Transverse colon (tissue), 4 donors: ENCODE results near the gene DTNBP1. TPM values are rescaled to one million over a fixed set of nuclear protein-coding genes. Genes with fewer than 3 reads are reported as not detected.

Source experiments
- DNase-seq: peaks from one replicate; pipeline ENCODE4 v3.0.0-alpha.2; 2019
- H3K27ac ChIP-seq, 4 donors: fragments of 200-600 bp; sonication (generic); 2 replicates each; pipeline ENCODE4 v1.5.1; 2016 to 2018; ENCODE audit warnings: inconsistent platforms in 4 of 4
- H3K27me3 ChIP-seq: fragments of 200-600 bp; sonication (generic); 2 replicates; pipeline ENCODE4 v1.5.1; 2017; ENCODE audit warnings: inconsistent platforms
- H3K36me3 ChIP-seq, 4 donors: fragments of 200-600 bp; sonication (generic); 2 replicates each; pipeline ENCODE4 v1.5.1; 2017 to 2019; ENCODE audit warnings: inconsistent platforms in 4 of 4
- H3K4me1 ChIP-seq, 4 donors: fragments of 200-600 bp; sonication (generic); 2 replicates each; pipeline ENCODE4 v1.5.1; 2017 to 2020; ENCODE audit warnings: inconsistent platforms in 4 of 4
- H3K4me3 ChIP-seq, 4 donors: fragments of 200-600 bp; sonication (generic); 1 replicate in 1 of 4; 2 replicates in 3 of 4; pipeline versions ENCODE4 v1.5.1 to v1.6.1; 2017 to 2019; ENCODE audit warnings: inconsistent platforms in 4 of 4
- H3K9me3 ChIP-seq, 2 donors: fragments of 200-600 bp; sonication (generic); 2 replicates each; pipeline ENCODE4 v1.5.1; 2017 to 2019; ENCODE audit warnings: inconsistent platforms in 2 of 2
- CTCF ChIP-seq, 5 experiments: fragments of 200-600 bp in 3 of 5; fragments of 450-650 bp in 2 of 5; sonication (generic) in 3 of 5; IDR thresholded peaks; 1 replicate in 2 of 5; 2 replicates in 3 of 5; pipeline ENCODE4 v1.5.1; 2016 to 2017; ENCODE audit warnings: antibody characterized with exemption in 5 of 5, inconsistent platforms in 3 of 5, mild to moderate bottlenecking in 2 of 5, moderate library complexity in 1 of 5
- EP300 ChIP-seq: sonication (generic); formaldehyde crosslinking; IDR thresholded peaks from one replicate; pipeline ENCODE4 v1.6.1; 2017; ENCODE audit warnings: antibody characterized with exemption, low read depth
- POLR2A ChIP-seq: fragments of 450-650 bp; IDR thresholded peaks from one replicate; pipeline ENCODE4 v1.6.1; 2016; ENCODE audit warnings: antibody characterized with exemption, mild to moderate bottlenecking, moderate library complexity
- POLR2AphosphoS5 ChIP-seq, 3 donors: sonication (generic); formaldehyde crosslinking; IDR thresholded peaks; one replicate each; pipeline ENCODE4 v1.6.1; 2016; ENCODE audit warnings: antibody characterized with exemption in 3 of 3
- WGBS, 2 donors: methylation state at CpG; one replicate each; pipeline ENCODE4 v1.1.5; 2018; ENCODE audit warnings: low coverage in 1 of 2; 5-methylcytosine and 5-hydroxymethylcytosine counted together
- in situ Hi-C, 4 donors: fragments of 200-750 bp; cut with MboI; loops; one replicate each; pipeline versions ENCODE4 v1.15.0 to v1.15.1; 2017; ENCODE audit warnings: low sequenced_read_pairs in 3 of 4, low pct_ligation_motif_present in 1 of 4, low pct_unique_long_range_greater_than_20kb in 1 of 4
- intact Hi-C: fragments of 100-400 bp; cut with DNase I; formaldehyde crosslinking; loops from one replicate; pipeline ENCODE4 v1.15.1; 2023; ENCODE audit warnings: low total_unique reads
- total RNA-seq, 4 donors: library from RNA; depleted of rRNA; stranded (reverse); fragments of >200 nt; gene quantifications; one replicate each; pipeline ENCODE4 v1.1.0, GENCODE V29; 2016

DTNBP1 gene
- total RNA-seq, 4 donors from 2014 or later, result 6.0 to 20.3 (median 16.0) TPM

- peaks cover 0 to 11% (median 0%) of the 10 kb centered on the region in 4 donors for H3K4me1 ChIP-seq
- 90 to 93% methylated on average over 5 of the region's 5 CpGs for WGBS, 2 donors
- H3K36me3 ChIP-seq, result no peaks in the 10 kb centered on the region
- no peak for DNase-seq
- no peaks in the 10 kb centered on the region for H3K9me3 ChIP-seq
- H3K27ac ChIP-seq, result no peak overlapping the region
- in situ Hi-C loops, result no loop called here
- intact Hi-C loops, result no loop called here
- TF ChIP-seq POLR2A (no peak), POLR2AphosphoS5 (IDR thresholded peaks at IDR 0.05) (no peak), EP300 (no peak), CTCF (IDR thresholded peaks at IDR 0.05) (no peak)
- no peaks in the 10 kb centered on the region for H3K27me3 ChIP-seq
- H3K4me3 ChIP-seq, result no peak overlapping the region
Measured at GRCh38 chr6:15575357-15576033, 87.3 kb downstream of the DTNBP1 start.

GRCh38 chr6:15574486-15574885 lies 88.3 kb downstream of the DTNBP1 start:
- in situ Hi-C loops, result no loop called here
- H3K9me3 ChIP-seq, result no peaks in the 10 kb centered on the region
- 82 to 89% methylated on average over 3 of the region's 3 CpGs for WGBS, 2 donors
- no peak for DNase-seq
- TF ChIP-seq CTCF (IDR thresholded peaks at IDR 0.05), result no peak
- no peak for TF ChIP-seq POLR2AphosphoS5 (IDR thresholded peaks at IDR 0.05)
- no peak for TF ChIP-seq EP300
- TF ChIP-seq POLR2A, result no peak
- peaks cover 0 to 11% (median 0%) of the 10 kb centered on the region in 4 donors for H3K4me1 ChIP-seq
- H3K4me3 ChIP-seq, result no peak overlapping the region
- no peaks in the 10 kb centered on the region for H3K27me3 ChIP-seq
- intact Hi-C loops, result no loop called here
- no peaks in the 10 kb centered on the region for H3K36me3 ChIP-seq
- no peak overlapping the region for H3K27ac ChIP-seq

GRCh38 chr6:15574023-15574422 lies 88.8 kb downstream of the DTNBP1 start:
- no peaks in the 10 kb centered on the region for H3K36me3 ChIP-seq
- TF ChIP-seq EP300 (no peak), POLR2AphosphoS5 (IDR thresholded peaks at IDR 0.05) (no peak), CTCF (IDR thresholded peaks at IDR 0.05) (no peak), POLR2A (no peak)
- in situ Hi-C loops, result no loop called here
- H3K4me3 ChIP-seq, result no peak overlapping the region
- H3K4me1 ChIP-seq, result peaks cover 0 to 11% (median 0%) of the 10 kb centered on the region in 4 donors
- 69 to 94% methylated on average over 2 to 4 of the region's 4 CpGs for WGBS, 2 donors
- no peaks in the 10 kb centered on the region for H3K27me3 ChIP-seq
- intact Hi-C loops, result no loop called here
- no peak overlapping the region for H3K27ac ChIP-seq
- H3K9me3 ChIP-seq, result no peaks in the 10 kb centered on the region
- DNase-seq, result no peak

- 94 to 97% methylated on average over 4 of the region's 4 CpGs for WGBS, 2 donors
- intact Hi-C loops, result no loop called here
- H3K4me3 ChIP-seq, result no peak overlapping the region
- in situ Hi-C loops, result no loop called here
- H3K4me1 ChIP-seq, result peaks cover 0 to 9% (median 0%) of the 10 kb centered on the region in 4 donors
- H3K27ac ChIP-seq, result no peak overlapping the region
- no peak for TF ChIP-seq CTCF (IDR thresholded peaks at IDR 0.05)
- TF ChIP-seq POLR2A, result no peak
- no peak for TF ChIP-seq POLR2AphosphoS5 (IDR thresholded peaks at IDR 0.05)
- TF ChIP-seq EP300, result no peak
- H3K36me3 ChIP-seq, result no peaks in the 10 kb centered on the region
- DNase-seq, result no peak
- H3K27me3 ChIP-seq, result no peaks in the 10 kb centered on the region
- H3K9me3 ChIP-seq, result no peaks in the 10 kb centered on the region
Measured at GRCh38 chr6:15573384-15573783, 89.4 kb downstream of the DTNBP1 start.
